GM19328 (cell line): ENCODE measurements around the gene TNFSF10.
"Not testable (repeated sequence)": the region's sequence is repeated elsewhere in the genome, so short reads cannot be mapped to it uniquely, and the experiment has no call there.

Experiments
- ATAC-seq: cut with Tn5 transposase; IDR thresholded peaks from one replicate; pipeline ENCODE4 v1.9.1; 2021; ENCODE audit warnings: mild to moderate bottlenecking, moderate library complexity; ENCODE audit not compliant: unreplicated experiment

Gene TNFSF10

GRCh38 chr3:172518929-172519640 lies 4.1 kb downstream of the TNFSF10 start:
- no peak for ATAC-seq

GRCh38 chr3:172517859-172518466 lies 5.3 kb downstream of the TNFSF10 start:
- no peak for ATAC-seq

GRCh38 chr3:172516318-172517214 lies 6.7 kb downstream of the TNFSF10 start:
- ATAC-seq, result no peak

GRCh38 chr3:172515130-172515918 lies 7.9 kb downstream of the TNFSF10 start:
- ATAC-seq, result no peak

GRCh38 chr3:172514678-172515077 lies 8.6 kb downstream of the TNFSF10 start:
- no peak for ATAC-seq

- ATAC-seq, result no peak
Measured at GRCh38 chr3:172513488-172513887, 9.7 kb downstream of the TNFSF10 start.

GRCh38 chr3:172511783-172512762 lies 11.2 kb downstream of the TNFSF10 start:
- ATAC-seq, result peak; percentile 58

- ATAC-seq, result no peak
Measured at GRCh38 chr3:172506094-172506493, 17.1 kb downstream of the TNFSF10 start.

GRCh38 chr3:172501540-172501939 lies 21.7 kb downstream of the TNFSF10 start:
- no peak for ATAC-seq

GRCh38 chr3:172490198-172490669 lies 33.0 kb downstream of the TNFSF10 start:
- ATAC-seq, result not testable (repeated sequence)

- no peak for ATAC-seq
Measured at GRCh38 chr3:172478116-172478515, 45.1 kb downstream of the TNFSF10 start.

GRCh38 chr3:172476347-172476746 lies 46.9 kb downstream of the TNFSF10 start:
- ATAC-seq, result no peak

- ATAC-seq, result no peak
Measured at GRCh38 chr3:172475703-172476102, 47.5 kb downstream of the TNFSF10 start.

- ATAC-seq, result no peak
Measured at GRCh38 chr3:172471903-172472302, 51.3 kb downstream of the TNFSF10 start.

GRCh38 chr3:172470588-172470987 lies 52.6 kb downstream of the TNFSF10 start:
- ATAC-seq, result no peak

- no peak for ATAC-seq
Measured at GRCh38 chr3:172467170-172467824, 55.9 kb downstream of the TNFSF10 start.

GRCh38 chr3:172466553-172467130 lies 56.6 kb downstream of the TNFSF10 start:
- no peak for ATAC-seq

- no peak for ATAC-seq
Measured at GRCh38 chr3:172465281-172465680, 57.9 kb downstream of the TNFSF10 start.

- no peak for ATAC-seq
Measured at GRCh38 chr3:172464306-172464705, 58.9 kb downstream of the TNFSF10 start.
